GM21619 (cell line): ENCODE results near the gene PKDCC.

Source experiments
- ATAC-seq: cut with Tn5 transposase; IDR thresholded peaks from one replicate; pipeline ENCODE4 v1.9.1; 2021; ENCODE audit not compliant: unreplicated experiment

PKDCC gene

DNA sequence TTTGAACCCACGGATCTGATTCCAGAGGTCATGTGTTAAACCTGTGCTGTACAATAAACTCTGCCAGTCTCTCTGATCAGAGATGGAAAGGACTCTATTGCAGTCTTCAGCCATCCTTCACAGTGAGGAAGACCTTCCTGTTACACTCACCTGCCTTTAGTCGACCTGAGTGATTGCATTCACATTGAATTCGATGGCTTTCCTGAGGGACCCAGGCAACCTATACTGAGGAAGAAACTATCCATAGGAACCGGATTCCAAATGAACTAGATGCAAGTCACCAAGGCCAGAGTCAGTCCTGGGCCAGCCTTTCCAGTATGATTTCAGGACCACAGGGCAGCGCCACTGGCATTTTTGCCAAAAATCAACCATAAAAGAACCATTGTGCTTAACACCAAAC, 56.8 kb downstream of the PKDCC start:
- ATAC-seq: no peak

DNA sequence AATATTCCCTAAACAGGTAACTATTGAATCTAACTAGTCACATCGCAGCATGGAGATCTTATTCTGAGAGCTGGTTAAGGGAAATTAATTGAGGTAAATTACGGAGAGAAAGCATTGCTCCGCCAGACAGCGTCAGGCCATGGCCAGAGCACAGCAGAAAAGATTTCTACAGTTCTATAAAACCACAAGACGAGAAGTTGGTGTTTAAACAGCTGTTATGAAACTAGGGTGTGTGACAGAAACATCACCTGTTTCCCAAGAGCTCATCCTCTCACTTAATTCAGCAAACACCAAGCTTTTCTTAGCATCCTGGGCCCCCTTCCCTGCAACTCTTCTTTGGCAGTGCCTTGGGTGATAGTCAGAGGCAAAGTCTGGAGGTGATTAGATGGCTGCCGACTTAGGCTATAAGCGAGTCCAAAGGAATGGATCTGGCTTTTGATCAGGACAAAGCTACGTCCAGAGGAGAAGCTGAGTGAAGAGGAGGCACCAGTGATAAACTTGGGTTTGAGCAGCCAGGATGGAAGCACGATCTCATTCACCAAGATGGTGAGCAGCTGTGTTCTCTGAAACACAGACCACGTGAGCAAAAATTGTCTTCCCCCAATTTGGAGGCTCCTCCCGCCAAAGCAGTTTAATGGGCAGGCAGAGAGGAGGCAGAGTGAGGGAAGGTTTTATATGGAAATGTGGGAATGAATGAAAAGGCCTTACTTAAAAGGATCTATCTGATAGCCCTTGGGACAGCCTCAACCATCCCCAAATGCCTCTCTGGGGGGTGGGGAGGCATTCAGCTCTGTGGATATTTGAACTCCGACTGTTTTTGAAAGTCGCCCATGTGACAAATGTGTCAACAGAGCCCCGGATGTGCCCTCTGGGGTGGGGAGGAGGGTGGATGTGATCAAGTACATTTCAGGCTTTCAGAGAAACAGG, 57.8 kb downstream of the PKDCC start:
- peak; percentile 50 for ATAC-seq

DNA sequence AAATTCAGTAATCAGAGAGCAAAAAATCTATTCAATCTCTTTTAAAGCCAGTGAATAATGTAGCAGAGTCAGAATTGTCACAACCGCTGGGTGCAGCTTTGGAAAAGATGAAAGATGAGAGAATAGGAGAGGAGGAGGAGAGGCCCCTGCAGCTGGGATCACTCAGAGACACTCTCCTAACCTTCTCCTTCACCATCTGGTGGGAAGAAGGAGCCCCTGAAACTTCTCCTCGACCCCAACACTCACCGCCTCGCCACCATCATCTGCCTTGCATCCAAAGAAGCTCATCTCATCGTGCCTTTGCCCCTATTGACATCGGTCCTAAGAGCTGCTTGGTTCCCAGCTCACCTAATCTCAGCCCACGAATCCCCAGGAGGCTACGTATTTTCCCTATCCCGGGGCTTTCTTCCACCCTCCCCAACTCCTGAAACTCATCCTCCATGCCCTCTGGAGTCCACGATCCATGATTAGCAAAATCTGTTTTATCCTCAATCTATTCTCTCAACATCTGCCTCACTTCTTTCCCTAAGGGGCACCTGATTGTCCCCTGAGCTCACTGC, 58.5 kb downstream of the PKDCC start:
- ATAC-seq: no peak

DNA sequence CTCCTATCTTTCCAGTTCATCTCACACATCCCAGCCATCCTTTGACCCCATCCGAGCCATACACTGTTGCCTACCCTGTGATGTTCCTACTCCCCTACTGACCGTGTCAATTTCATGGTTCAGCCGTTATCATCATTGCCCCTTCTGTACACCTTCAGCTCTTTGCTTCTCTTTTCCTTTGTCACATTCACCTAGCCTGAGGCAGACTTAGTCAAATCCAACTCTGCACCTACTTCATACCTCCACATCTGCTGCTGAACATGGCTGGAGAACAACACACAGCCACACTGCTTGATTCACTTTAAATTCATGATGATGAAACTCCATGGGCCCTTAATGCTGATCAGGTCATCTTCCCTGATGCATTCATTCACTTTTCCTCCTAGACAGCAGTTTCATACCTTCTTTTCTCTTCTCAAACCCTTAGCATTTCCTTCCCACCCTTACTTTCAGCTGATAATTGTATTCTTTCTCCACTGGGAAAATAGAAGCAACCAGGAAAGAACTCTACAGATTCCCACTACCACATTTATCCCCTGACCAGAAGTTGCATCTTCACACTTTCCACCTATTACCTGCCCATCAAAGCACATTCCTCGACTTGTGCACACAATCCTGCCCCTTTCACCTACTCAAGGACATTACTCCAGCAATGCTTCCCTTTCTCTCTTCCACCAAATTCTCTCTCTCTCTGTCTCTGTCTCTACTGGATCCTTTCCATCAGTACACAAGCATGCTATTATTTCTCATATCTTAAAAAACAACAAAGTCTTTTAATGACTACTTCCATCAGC, 59.6 kb downstream of the PKDCC start:
- no peak for ATAC-seq
